Glutamatergic neuron (in vitro differentiated cells): ENCODE data around the gene ARHGEF9. TPM values are rescaled to one million over a fixed set of nuclear protein-coding genes. Genes with fewer than 3 reads are reported as not detected.
A peak's percentile ranks its signal among the peaks of the same experiment; 100 is the strongest.

Experiments used
- DNase-seq: peaks from one replicate; pipeline ENCODE4 v3.0.0; 2022
- H3K27ac Mint-ChIP-seq: one replicate; pipeline ENCODE4 v1.8.0; 2020; ENCODE audit warnings: mild to moderate bottlenecking, mixed read lengths, inconsistent platforms; ENCODE audit not compliant: unreplicated experiment
- H3K27me3 Mint-ChIP-seq: one replicate; pipeline ENCODE4 v1.8.0; 2020; ENCODE audit warnings: mild to moderate bottlenecking, moderate library complexity, mixed read lengths, inconsistent platforms; ENCODE audit not compliant: unreplicated experiment
- H3K36me3 Mint-ChIP-seq: one replicate; pipeline ENCODE4 v1.8.0; 2020; ENCODE audit warnings: mild to moderate bottlenecking, mixed read lengths, inconsistent platforms; ENCODE audit not compliant: unreplicated experiment
- H3K4me1 Mint-ChIP-seq: one replicate; pipeline ENCODE4 v1.8.0; 2020; ENCODE audit warnings: mild to moderate bottlenecking, low read depth, mixed read lengths, inconsistent platforms; ENCODE audit not compliant: unreplicated experiment
- H3K4me3 Mint-ChIP-seq: one replicate; pipeline ENCODE4 v1.8.0; 2020; ENCODE audit warnings: mild to moderate bottlenecking, mixed read lengths, inconsistent platforms; ENCODE audit not compliant: unreplicated experiment
- H3K9me3 Mint-ChIP-seq: one replicate; pipeline ENCODE4 v1.8.0; 2020; ENCODE audit warnings: mild to moderate bottlenecking, moderate library complexity, mixed read lengths, inconsistent platforms; ENCODE audit not compliant: unreplicated experiment
- total RNA-seq: library from RNA; stranded (reverse); fragmentation: NEBNext Ultra II Directional; extraction: Animal tissue kit (Norgen Biotek cat#: 25700); gene quantifications from one replicate; pipeline ENCODE4 v1.2.1, GENCODE V29; 2021; ENCODE audit not compliant: unreplicated experiment
- TF ChIP-seq, protein P1 (sequence below): fragments of 200-600 bp; sonication (generic); IDR thresholded peaks from one replicate; pipeline ENCODE4 v1.5.0; 2021; ENCODE audit not compliant: partially characterized antibody, unreplicated experiment

ARHGEF9 gene
- total RNA-seq, 1 donor from 2014 or later, result 138 TPM

DNA sequence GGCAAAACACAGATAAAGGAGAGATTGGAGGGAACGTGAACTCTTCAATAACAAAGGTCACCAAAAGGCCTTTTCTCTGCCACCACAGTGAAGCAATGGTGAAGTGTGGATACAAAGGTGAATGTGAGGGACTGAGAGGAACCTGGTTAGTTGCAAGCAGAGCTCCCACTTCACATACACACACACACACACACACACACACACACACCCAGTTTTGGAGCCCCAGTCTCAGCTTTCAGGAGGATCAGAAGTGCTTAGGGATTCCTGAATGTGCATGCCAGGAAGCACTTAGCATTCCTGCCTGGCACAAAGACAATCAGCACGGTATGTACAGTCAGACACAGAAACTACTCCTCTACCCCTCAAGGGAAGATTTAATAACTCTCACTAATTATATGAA lies 71.5 kb downstream of the ARHGEF9 start:
- no peaks in the 10 kb centered on the region for H3K36me3 Mint-ChIP-seq
- no peak overlapping the region for H3K4me3 Mint-ChIP-seq

DNA sequence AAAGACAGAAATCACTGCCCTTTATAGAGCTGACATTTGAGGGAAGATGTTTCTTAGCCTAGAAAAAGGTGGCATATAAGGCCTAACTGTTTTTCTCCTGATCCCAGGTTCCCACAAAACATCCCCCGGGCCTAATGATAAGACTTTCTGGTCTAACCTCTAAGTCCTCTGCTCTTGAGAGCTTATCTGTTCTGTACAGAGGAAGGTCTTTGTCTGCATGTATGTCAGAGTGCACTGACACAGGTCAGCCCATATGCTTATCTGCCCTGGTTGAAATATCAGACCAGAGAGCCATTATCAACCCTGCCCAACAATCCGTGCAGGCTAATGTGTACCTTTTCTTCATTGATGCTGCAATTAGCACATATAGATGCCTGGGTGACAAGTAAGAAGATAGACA lies 76.2 kb downstream of the ARHGEF9 start:
- no peak for DNase-seq
- Mint-ChIP-seq H3K9me3 (no peaks in the 10 kb centered on the region), H3K27ac (no peak overlapping the region), H3K27me3 (no peaks in the 10 kb centered on the region), H3K4me3 (no peak overlapping the region), H3K36me3 (no peaks in the 10 kb centered on the region), H3K4me1 (peaks cover 6% of the 10 kb centered on the region)
- TF ChIP-seq, protein P1, sequence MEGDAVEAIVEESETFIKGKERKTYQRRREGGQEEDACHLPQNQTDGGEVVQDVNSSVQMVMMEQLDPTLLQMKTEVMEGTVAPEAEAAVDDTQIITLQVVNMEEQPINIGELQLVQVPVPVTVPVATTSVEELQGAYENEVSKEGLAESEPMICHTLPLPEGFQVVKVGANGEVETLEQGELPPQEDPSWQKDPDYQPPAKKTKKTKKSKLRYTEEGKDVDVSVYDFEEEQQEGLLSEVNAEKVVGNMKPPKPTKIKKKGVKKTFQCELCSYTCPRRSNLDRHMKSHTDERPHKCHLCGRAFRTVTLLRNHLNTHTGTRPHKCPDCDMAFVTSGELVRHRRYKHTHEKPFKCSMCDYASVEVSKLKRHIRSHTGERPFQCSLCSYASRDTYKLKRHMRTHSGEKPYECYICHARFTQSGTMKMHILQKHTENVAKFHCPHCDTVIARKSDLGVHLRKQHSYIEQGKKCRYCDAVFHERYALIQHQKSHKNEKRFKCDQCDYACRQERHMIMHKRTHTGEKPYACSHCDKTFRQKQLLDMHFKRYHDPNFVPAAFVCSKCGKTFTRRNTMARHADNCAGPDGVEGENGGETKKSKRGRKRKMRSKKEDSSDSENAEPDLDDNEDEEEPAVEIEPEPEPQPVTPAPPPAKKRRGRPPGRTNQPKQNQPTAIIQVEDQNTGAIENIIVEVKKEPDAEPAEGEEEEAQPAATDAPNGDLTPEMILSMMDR, result no peak

More for the DNA sequence above, 71.5 kb downstream of the ARHGEF9 start:
- DNase-seq, result no peak
- Mint-ChIP-seq H3K27ac (no peak overlapping the region), H3K9me3 (peaks cover 2% of the 10 kb centered on the region), H3K4me1 (peaks cover 8% of the 10 kb centered on the region), H3K27me3 (peaks cover 1% of the 10 kb centered on the region)
- TF ChIP-seq, protein P1, result no peak

DNA sequence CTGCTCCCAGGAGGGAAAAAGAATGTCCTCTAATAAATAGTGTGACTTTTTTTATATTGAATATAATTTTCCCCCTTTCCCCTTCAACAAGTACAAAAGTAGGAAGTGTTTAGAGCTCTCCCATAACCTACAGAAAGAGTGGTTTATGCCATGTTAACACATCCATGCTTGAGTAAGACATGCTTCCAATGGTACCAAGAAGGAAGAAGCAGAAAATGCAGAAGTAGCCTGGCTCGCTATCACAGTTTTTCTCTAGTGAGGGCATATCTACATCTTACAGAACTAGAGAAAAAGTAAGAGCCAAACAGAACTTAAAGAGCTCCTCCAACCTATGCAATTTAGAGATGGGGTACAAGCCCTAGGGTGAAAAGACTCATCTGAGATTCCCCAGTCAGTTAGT lies 82.5 kb downstream of the ARHGEF9 start:
- no peaks in the 10 kb centered on the region for H3K36me3 Mint-ChIP-seq

DNA sequence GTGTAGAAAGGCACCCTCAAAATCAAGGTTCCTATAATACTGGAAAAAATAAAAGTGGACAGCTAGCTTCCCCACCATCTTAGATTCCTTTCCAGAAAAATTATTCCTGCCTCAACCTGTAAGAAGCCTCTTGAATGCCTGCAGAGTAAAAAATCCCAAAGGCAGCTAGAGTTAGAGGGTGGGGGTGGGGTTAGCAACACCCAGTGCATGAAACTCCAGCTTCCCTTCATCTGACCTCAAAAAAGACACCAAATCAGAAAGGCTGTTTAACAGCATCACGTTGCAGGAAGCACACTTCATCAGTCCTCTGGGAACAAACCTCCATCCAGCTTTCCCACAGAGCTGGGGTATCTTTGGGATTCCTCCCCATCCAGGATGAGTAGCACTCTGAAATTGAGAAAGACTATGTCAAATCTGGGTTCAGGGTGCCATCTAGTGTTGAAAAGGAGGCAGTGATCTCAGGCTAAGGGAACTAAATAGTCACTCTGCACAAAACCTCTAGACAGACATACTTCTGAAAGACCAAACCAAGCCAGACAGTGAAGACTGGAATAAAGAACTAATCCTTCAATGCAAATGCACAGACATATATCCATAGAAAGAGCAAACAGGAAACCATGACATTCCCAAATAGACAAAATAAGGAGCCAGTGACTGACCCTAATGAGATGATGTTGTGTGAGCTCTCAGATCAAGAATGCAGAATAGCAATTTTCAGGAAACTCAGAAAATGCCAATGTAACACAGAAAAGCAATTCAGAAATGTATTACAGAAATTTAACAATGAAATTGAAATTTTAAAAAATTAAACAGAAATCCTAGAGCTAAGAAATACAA lies 97.9 kb downstream of the ARHGEF9 start:
- no peak overlapping the region for H3K27ac Mint-ChIP-seq
- peaks cover 18% of the 10 kb centered on the region for H3K36me3 Mint-ChIP-seq

More for the DNA sequence above, 82.5 kb downstream of the ARHGEF9 start:
- Mint-ChIP-seq H3K27ac (no peak overlapping the region), H3K4me1 (no peaks in the 10 kb centered on the region), H3K9me3 (no peaks in the 10 kb centered on the region), H3K4me3 (no peak overlapping the region), H3K27me3 (no peaks in the 10 kb centered on the region)
- TF ChIP-seq, protein P1, result no peak
- no peak for DNase-seq

DNA sequence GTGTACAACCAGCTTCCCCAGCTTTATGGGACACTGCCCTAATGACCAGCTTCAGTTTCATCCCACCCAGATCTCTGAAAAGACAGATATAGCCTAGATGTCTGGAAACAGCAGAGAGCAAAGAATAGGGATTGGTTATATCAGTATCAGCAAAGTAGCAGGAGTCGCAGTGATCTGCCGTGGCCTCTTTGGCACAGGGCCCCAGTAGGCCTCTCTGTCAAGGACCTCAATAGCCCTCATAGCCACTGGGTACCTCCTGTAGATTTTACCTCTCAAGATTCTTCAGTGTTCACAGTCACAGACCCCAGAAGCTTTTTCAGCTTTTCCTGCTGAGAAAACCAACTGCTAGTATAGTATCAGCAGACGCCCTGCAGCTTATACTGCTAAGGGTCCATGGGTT lies 104.6 kb downstream of the ARHGEF9 start:
- peaks cover 2% of the 10 kb centered on the region for H3K27me3 Mint-ChIP-seq
- H3K27ac Mint-ChIP-seq, result no peak overlapping the region
- TF ChIP-seq, protein P1, result no peak
- no peak overlapping the region for H3K4me3 Mint-ChIP-seq
- peaks cover 15% of the 10 kb centered on the region for H3K36me3 Mint-ChIP-seq
- no peak for DNase-seq
- no peaks in the 10 kb centered on the region for H3K4me1 Mint-ChIP-seq
- peaks cover 3% of the 10 kb centered on the region for H3K9me3 Mint-ChIP-seq

More for the DNA sequence above, 97.9 kb downstream of the ARHGEF9 start:
- DNase-seq, result no peak
- TF ChIP-seq, protein P1, result peak; percentile 34
- Mint-ChIP-seq H3K9me3 (peaks cover 3% of the 10 kb centered on the region), H3K4me1 (no peaks in the 10 kb centered on the region), H3K4me3 (no peak overlapping the region), H3K27me3 (peaks cover 2% of the 10 kb centered on the region)
